ENCODE measurements around the gene THOC6. TPM values are rescaled to one million over a fixed set of nuclear protein-coding genes. Genes with fewer than 3 reads are reported as not detected.

THOC6 gene
- total and polyA plus RNA-seq, 9 of the 15 experiments (the other 6 are each of a cell fraction or from before 2014, with no cell fraction given), result 2.5 to 65.4 (median 42.3) TPM

GRCh38 chr16:3020604-3021448 is 3.0 kb upstream of the THOC6 start (continued):
- TF ChIP-seq, protein P1, sequence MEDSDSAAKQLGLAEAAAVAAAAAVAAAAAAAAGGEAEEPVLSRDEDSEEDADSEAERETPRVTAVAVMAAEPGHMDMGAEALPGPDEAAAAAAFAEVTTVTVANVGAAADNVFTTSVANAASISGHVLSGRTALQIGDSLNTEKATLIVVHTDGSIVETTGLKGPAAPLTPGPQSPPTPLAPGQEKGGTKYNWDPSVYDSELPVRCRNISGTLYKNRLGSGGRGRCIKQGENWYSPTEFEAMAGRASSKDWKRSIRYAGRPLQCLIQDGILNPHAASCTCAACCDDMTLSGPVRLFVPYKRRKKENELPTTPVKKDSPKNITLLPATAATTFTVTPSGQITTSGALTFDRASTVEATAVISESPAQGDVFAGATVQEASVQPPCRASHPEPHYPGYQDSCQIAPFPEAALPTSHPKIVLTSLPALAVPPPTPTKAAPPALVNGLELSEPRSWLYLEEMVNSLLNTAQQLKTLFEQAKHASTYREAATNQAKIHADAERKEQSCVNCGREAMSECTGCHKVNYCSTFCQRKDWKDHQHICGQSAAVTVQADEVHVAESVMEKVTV (CRISPR knock-in tag; IDR thresholded peaks at IDR 0.05), result no peak
- TF ChIP-seq POLR2AphosphoS5 (IDR thresholded peaks at IDR 0.05; ENCODE audit: control insufficient read depth, insufficient read depth, low read depth, low read length), result peak; percentile 28; the same call in 1 of the 2 replicates
- no peak for TF ChIP-seq RNF2 (IDR thresholded peaks at IDR 0.05)
- no peak for TF ChIP-seq HNRNPLL (IDR thresholded peaks at IDR 0.05; ENCODE audit: low read depth, low read length, poor library complexity, severe bottlenecking)
- no peak for TF ChIP-seq CHAMP1 (IDR thresholded peaks at IDR 0.05)
- TF ChIP-seq MTF1 (CRISPR knock-in tag; IDR thresholded peaks at IDR 0.05; ENCODE audit: borderline replicate concordance), result no peak
- no peak for TF ChIP-seq TBL1XR1 (IDR thresholded peaks at IDR 0.05; ENCODE audit: low read length in 2 of 2)
- TF ChIP-seq NONO (IDR thresholded peaks at IDR 0.05; ENCODE audit: low read depth in 2 of 2, low read length in 1 of 2), result no peak
- no peak for TF ChIP-seq ZNF75A (CRISPR knock-in tag; IDR thresholded peaks at IDR 0.05)
- no peak for TF ChIP-seq ZFPM2 (CRISPR knock-in tag; IDR thresholded peaks at IDR 0.05)
- TF ChIP-seq KAT2B (IDR thresholded peaks at IDR 0.05; ENCODE audit: low read depth, low read length), result no peak
- no peak for TF ChIP-seq RFX7 (CRISPR knock-in tag; IDR thresholded peaks at IDR 0.05)
- TF ChIP-seq ILF3 (IDR thresholded peaks at IDR 0.05; ENCODE audit: borderline replicate concordance), result no peak
- no peak for TF ChIP-seq ZNF77 (CRISPR knock-in tag; IDR thresholded peaks at IDR 0.05)
- no peak for TF ChIP-seq ELK3 (CRISPR knock-in tag; IDR thresholded peaks at IDR 0.05)
- TF ChIP-seq MITF (IDR thresholded peaks at IDR 0.05), result no peak
- no peak for TF ChIP-seq TFAM (CRISPR knock-in tag; conservative IDR thresholded peaks at IDR 0.05)
- TF ChIP-seq POLR2B (IDR thresholded peaks at IDR 0.05; ENCODE audit: low read depth, partially characterized antibody), result no peak
- TF ChIP-seq GTF2F1 (IDR thresholded peaks at IDR 0.05; ENCODE audit: low read depth, low read length), result no peak
- TF ChIP-seq, protein P2, sequence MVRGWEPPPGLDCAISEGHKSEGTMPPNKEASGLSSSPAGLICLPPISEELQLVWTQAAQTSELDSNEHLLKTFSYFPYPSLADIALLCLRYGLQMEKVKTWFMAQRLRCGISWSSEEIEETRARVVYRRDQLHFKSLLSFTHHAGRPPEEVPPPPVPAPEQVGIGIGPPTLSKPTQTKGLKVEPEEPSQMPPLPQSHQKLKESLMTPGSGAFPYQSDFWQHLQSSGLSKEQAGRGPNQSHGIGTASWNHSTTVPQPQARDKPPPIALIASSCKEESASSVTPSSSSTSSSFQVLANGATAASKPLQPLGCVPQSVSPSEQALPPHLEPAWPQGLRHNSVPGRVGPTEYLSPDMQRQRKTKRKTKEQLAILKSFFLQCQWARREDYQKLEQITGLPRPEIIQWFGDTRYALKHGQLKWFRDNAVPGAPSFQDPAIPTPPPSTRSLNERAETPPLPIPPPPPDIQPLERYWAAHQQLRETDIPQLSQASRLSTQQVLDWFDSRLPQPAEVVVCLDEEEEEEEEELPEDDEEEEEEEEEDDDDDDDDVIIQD (CRISPR knock-in tag; IDR thresholded peaks at IDR 0.05), result no peak

All from K562 (cell line).